NOMO-1 treated with dmso at 0.1 percent for 144 hours (cell line): Measurements from ENCODE around the gene ATL3.
"Not testable (repeated sequence)": the region's sequence is repeated elsewhere in the genome, so short reads cannot be mapped to it uniquely, and the experiment has no call there.

Experiments used
- DNase-seq: peaks from one replicate; lab custom pipeline; 2025; ENCODE audit not compliant: unreplicated experiment; lab: John Stamatoyannopoulos, UW

Gene ATL3

DNA sequence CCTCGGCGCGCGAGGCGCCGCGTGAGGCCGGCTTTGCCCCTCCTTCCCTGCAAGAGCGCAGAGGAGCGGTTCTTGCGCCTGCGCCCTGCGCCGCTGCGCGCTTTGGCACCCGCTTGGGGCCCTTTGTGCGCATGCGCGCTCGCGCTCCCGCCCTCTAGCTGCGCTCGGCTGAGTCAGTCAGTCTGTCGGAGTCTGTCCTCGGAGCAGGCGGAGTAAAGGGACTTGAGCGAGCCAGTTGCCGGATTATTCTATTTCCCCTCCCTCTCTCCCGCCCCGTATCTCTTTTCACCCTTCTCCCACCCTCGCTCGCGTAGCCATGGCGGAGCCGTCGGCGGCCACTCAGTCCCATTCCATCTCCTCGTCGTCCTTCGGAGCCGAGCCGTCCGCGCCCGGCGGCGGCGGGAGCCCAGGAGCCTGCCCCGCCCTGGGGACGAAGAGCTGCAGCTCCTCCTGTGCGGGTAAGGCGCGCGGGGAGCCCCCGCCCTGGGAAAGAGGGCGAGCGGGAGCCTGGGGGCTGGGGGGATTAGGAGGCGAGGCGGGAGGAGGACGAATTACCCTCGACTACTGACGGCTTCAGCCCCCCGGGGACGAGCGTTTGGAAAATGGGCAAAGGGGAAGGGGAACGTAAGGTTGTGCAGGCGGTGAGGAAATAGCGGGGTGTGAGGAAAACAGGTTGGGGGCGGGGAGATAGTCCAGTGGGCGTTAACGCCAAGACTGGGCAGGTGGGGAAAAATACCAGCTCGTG, 10.3 kb upstream of the ATL3 start, which contains the start of gene RTN3:
Gene RTN3, plus strand, starts transcription at position 180 of the 745 bp plus-strand sequence. Its CDS starts 137 bp downstream, at position 317.
- peak; percentile 98 for DNase-seq

DNA sequence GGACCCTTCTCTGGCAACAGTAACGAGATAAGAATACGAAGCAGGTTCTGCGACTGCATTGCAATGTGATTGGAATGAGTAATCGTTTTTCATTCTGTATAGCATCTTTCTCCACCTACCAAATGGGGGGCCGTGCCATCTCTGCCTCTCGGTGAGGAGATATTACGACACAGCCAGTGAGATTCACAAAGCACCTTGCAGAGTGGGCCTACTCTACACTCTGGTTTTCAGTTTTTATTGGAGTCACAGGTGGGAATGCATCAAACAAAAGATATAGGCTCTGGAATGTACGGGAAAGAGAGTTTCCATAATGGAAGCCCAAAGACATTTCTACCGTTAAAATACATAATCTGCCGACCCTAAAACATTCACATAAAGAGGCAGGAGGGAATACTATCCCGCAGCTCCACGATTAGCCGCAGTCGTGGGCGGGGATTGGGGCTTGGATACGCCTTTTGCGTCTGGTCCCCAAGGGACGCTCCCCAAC, 9.7 kb upstream of the ATL3 start:
- DNase-seq, result no peak

DNA sequence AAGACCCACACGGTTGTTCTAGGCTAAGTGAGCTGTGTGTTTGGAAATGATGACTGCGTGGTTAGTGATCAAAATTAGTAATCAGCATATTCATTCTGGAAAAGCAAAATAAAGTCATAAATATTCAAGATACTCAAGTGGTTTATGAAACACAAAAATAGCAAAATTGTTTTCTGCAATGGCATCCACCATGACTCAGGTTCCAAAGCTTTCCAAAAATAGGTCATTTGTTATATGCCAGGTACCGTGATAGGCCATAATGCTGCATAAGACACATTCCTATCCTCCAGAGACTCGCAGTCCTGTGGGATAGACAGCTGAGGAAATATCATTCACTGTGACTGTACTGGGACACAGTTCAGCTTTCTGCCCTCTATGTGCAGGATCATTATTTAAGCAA, 2.4 kb upstream of the ATL3 start:
- DNase-seq, result no peak

DNA sequence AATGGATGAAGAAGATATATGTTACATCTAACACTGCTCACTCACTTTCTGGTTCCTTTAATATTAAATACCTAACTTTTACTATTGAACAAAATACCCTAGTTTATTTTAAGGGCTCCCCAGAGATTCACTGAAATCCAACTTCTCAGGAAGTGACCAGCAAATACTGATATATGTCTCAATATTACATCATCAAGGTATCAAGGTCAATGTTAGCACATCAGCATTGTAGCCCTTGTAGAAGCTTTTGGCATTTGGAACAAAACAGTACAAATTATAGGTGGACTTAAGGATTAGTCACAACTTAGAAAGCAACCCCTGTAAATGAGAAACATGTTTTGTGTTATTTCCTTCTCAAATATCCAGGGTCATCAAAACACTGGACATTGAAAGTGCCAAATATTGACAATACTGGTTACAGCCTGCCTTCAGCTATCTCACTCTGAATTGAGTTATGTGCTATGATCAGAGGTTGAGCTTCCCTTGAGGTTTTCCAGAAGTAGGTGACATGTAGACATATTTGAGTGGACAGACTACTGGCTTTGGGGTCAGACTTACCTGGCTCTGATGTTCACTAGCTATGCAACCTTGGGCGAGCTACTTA, 1.9 kb upstream of the ATL3 start:
- DNase-seq, result no peak

DNA sequence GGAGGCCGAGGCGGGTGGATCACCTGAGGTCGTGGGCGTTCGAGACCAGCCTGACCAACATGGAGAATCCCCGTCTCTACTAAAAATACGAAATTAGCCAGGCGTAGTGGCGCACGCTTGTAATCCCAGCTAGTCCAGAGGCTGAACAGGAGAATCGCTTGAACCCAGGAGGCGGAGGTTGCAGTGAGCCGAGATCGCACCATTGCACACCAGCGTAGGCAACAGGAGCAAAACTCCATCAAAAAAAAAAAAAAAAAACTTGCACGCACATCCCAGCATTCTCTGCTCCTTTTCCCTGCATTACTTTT, 934 bp upstream of the ATL3 start:
- DNase-seq, result no peak

DNA sequence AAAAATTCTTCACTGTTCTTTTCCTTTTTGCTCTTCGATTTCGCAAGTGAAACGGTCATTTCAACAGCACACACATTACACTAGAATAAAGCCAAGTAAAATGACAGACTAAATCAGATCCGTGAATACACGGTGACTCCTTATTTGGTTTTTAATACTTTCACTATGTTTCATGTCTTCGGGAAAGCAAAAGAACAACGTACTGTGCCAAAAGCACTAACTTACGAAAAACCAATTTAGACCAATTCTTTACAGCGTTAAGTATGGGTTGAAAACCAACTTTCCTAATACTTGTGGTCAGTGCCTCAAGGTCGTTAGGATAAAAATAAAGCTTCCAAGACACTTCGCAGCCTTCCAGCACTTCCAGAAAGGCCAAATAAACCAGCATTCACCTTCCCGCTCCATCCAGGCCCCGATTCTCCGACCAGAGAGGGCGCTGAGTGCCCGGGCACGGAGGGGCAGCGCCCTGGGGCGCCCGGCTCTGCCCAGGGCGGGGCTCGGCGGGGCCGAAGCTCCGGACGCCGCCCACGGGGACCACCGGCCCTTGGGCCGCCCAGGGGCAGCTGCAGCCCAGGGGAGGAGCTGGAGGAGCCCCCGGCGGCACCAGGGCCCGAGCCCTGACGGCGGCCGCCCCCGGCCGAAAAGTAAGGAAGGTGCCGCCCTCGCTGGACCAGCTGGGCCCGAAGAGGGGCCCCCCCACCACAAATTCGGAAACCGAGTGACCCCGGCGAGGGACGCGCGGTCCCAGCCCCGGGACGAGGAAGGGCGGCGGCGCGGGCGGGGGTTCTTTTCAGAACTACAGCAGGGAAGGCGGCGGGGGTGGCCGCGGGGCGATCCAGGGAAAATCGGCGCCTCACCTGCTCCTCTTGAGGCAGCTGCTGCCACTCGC, 499 bp downstream of the ATL3 start:
- peak; percentile 22 for DNase-seq

DNA sequence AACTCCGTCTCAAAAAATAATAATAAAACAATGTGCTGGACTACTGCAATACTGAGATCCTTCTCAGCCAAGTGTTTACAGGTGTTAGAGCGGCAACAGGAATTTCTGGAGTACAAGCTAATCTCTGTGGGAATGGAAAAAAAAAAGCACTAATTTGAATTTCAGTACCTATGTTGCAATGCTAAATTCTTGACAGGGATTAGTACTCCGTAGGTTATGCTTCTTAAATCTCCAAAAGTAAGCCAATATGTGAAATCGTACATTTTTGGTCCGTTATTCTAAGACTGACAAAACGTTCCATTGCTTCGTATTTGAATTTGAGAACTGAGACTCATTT, 1.1 kb downstream of the ATL3 start:
- no peak for DNase-seq

DNA sequence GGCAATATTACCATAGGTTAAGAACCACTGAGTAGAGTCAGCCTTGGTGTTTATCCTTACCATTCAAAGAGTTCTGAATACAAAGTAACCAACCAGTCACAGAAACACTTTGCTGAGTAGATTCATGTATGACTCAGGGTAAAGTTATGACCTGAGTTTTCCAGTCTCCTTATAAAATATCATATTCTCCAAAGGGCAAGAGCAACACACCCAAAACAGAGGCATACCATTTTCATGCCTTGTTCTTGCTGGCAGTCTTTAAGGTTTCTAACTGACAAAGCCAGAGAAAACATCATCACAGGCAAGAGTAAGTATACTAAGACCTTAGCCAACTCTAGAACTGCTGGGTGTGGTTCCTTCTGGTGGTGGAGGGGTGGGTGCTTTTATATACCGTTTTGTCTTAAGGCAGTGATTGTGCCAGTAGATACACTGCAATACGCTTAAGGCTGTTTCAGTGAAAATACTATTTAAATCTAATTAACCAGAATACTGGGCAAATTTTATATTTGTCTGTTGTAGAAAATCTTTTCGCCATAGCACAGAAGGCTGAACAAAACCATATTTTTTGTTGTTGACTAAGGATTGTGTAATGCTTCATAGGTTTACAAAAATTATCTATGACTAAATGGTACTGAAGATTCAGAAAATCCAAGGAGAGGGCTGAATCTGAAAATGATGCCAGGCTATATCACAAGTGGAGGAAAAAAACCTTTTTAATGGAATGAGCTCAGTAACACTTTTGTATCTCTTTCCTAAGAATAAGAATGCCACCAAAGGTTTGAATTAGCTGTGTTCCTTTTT, 3.0 kb downstream of the ATL3 start:
- no peak for DNase-seq

DNA sequence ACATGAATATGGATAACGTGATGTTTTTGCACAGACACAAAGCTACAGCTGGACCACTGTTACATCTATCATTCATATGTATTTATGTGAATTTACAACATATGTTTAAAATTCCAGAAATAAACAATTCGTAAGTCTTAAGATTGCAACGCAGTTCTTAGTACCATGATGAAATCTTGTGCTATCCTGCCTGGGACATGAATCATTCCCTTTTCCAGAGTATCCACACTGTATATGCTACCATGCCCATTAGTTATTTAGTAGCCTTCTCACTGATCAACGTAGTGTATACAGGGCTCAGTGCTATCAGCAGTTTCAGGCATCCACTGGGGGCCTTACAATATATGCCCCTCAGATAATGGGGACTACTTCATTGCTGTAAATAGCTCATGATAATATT, 4.3 kb downstream of the ATL3 start:
- no peak for DNase-seq

DNA sequence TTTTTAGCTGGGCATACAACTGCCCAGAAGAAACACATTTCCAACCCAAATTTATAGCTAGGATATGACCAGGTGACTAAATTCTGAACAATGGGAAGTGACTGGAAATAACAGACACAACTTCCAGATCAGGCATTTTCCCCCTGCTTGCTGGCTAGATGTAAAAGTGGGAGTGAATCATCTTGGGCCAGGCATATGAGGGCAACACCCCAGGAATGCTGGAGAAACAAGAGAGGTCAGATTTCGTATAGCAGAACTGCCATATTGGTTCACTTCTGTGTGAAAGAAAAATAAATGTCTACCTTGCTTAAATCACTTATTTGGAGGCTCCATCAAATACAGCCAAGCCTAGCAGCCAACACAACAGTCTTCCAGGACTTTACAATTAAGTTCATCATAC, 7.4 kb downstream of the ATL3 start:
- no peak for DNase-seq

DNA sequence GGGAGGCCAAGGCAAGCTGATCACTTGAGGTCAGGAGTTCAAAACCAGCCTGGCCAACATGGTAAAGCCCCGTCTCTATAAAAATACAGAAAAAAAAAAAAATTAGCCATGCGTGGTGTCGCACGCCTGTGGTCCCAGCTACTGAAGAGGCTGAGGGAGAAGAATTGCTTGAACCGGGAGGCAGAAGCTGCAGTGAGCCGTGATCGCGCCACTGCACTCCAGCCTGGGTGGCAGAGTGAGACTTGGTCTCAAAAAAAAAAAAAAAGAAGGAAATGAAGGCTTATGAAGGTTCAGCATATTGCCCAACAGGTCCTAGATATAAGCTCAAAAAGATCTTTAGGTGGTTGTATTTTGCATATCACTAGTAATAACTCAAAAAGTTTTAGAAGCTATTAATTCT, 10.2 kb downstream of the ATL3 start:
- DNase-seq, result no peak

DNA sequence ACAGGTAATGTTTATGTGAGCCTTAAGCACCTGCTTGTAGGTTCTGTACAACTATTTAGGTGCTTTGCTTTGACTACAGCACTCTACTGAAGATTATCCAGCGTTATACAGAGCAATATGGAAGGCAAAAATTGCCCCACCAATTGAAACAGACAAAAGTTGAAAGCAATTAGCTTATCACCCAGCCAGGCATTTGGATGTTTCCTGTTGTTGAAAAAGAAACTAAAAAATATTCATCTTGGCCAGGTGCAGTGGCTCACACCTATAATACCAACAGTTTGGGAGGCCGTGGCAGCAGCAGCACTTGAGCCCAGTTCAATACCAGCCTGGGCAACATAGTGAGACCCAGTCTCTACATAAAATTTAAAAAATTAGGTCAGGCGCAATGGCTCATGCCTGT, 18.5 kb downstream of the ATL3 start:
- no peak for DNase-seq

DNA sequence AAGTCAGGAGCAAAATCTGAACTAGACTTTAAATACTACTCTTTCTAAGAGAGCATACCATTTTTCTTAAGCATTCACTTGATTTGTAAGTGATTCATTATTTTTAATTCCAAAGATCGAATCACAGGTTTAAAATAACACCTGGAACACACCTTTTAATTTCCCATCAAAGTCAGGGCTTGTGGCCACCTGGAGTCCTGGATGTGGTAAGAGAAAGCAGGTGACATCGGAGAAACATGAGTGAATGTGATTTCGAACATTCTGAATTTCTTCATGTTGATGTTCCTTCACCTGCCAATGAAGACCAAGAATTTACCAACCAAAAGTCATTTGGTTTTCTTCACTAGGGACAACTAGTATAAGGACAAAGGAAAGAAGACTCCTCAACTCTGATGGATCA, 28.0 kb downstream of the ATL3 start:
- no peak for DNase-seq

DNA sequence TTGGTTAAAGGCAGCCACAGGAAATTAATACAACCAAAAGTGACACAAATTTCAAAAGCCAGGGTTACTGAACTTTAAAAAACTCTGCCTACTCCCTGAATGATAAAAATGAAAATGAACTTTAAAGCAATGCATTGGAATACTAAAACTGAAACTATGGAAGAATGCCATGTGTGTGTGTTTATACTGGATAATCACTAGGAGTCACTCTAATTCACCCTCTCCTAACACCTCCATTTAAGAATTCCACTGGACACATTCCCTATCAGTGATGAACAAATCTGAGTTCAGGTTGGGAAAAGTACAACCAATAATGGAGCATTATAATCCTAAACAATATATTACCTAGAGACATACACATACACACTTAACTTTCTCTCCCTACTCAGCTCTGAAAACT, 29.4 kb downstream of the ATL3 start:
- no peak for DNase-seq

DNA sequence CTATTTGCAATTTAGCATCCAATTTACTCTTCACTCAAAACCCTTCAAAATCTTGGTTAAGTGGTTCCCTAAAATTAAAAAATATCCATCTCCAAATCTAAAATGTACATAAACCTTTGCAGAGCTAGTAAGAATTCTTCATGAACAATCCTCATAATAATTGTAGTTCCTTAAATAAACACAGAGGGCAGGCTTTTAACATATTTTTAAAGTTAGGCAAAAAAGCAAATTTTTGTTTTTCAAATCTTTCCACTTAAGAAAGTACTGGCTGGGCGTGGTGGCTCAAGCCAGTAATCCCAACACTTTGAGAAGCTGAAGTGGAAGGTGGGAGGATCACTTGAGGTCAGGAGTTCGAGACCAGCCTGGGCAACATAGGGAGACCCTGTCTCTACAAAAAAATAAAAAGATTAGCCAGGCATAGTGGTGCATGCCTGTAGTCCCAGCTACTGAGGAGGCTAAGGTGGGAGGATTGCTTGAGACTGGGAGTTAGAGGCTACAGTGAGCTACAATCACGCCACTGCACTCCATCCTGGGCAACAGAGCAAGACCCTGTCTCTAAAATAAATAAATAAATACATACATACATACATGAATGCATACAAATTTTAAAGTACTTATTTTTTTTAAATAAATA, 31.9 kb downstream of the ATL3 start:
- DNase-seq, result no peak

DNA sequence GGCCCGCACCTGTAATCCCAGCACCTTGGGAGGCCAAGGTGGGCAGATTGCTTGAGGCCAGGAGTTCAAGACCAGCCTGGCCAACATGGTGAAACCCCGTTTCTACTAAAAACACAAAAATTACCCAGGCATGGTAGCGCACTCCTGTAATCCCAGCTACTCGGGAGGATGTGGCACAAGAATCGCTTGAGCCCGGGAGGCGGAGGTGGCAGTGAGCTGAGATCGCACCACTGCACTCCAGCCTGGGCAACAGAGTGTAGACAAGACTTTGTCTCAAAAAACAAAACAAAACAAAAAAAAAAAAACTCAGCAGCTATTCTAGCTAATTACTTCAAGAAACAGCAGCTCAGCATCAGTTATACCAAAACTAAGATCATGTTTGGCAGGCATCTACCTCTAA, 32.7 kb downstream of the ATL3 start:
- not testable (repeated sequence) for DNase-seq

DNA sequence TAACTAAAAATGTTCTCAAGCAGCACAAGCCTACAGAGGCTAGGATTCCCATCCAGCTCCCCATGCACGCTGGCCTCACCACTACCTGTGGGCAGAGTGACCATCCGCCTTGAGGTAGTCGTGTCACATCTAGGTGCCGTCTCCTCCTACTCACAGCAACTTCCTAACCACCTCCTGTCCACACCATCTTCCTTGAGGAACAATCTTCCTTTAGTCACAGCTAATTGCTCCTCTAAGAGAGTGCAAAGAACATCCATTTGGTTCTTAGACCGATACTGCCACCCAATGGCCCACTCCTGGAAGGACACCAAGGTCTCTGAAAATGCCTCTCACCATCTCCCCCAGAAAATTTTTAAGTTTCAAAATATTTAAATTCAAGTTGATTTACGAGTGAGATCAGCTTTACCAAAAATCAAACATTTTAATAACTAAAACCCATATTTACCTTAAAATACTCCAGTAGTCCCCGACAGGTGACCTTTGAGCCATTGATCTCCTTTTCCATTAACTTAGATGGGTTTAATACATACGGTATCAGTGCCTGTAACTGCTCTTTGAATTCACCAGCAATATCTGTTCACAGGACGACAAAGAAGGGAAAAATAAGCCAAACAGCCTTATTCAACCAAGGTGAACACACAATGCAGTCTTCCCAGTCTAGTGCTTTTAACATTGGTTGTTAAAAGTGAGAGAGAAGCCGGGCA, 35.3 kb downstream of the ATL3 start:
- DNase-seq, result peak; percentile 31

DNA sequence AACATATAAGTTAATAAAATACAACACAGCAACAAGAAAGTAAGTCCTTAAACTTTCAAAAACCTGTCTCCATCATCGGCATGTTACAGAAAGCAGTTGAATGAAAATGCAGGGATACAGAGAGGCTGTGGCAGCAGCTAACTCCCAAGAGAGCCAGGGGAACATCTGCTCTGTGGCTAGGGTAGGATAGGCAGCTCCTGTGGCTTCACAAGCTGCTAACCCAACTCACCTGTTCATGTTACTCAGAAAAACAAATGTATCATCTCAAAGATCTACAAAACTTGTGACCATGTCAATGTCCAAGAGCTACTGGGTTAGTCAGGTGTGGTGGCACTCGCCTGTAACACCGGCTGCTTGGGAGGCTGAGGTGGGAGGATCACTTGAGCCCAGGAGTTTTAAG, 41.8 kb downstream of the ATL3 start:
- DNase-seq, result no peak

DNA sequence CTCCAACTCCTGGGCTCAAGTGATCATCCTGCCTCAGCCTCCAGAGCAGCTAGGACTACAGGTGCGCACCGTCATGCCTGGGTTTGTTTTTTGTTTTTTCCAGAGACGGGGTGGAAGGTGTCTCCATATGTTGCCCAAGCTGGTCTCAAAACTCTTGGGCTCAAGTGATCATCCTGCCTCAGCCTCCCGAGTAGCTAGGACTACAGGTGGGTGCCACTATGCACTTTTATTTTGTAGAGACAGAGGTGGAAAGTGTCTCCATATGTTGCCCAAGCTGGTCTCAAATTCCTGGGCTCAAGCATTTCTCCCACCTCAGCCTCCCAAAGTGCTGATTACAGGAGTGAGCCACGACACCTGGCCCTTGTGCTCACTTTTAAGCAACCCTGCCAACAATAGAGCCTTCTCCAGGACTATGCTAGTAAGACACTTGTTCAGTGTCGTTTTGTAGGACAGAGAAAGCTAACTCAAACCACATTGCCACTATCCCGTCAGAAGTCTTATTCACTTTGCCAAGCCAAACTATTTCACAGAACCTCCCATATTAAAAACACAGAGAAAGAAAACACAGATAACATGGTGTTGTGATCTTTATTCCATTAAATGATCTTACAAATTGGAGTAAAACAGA, 47.5 kb downstream of the ATL3 start:
- no peak for DNase-seq

DNA sequence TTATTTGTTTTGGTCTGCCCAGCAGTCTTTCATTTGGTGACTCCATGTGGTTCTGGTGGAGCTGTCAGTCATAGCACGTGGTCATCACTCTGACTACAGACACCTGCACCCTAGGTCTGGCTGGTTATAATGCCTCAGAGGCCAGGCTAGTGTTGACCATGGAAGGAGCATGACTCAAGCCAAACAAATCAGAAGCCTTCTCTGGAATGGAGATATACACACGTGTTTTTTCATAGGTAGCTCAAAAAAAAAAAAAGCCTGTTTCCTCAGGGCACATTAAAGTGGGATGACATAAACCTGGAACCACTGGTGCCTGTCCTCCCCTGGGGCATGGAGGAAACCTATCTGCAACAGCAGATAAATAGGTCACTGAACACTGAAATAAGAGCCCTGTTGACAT, 48.9 kb downstream of the ATL3 start:
- DNase-seq, result no peak
